Activated naive CD4-positive, alpha-beta T cell treated with anti-CD3 and anti-CD28 coated beads, Interleukin-2, amount 10 ng/mL, durations not matched to agents 7 days and 5 days (primary cell): ENCODE data around the gene CFAP43.
"Not testable (repeated sequence)": the region's sequence is repeated elsewhere in the genome, so short reads cannot be mapped to it uniquely, and the experiment has no call there.

ENCODE experiments used
- CTCF ChIA-PET: fragments of 350-600 bp; sonication (Branson Sonifier 250); formaldehyde crosslinking; loops from one replicate; lab custom pipeline; 2021; ENCODE audit warnings: antibody characterized with exemption; lab: Charles Lee
- DNase-seq: peaks from one replicate; pipeline ENCODE4 v3.0.0-alpha.2; 2020
- H3K27ac Mint-ChIP-seq: one replicate; pipeline ENCODE4 v1.8.0; 2021; ENCODE audit warnings: mild to moderate bottlenecking, moderate library complexity, mixed read lengths
- H3K27me3 Mint-ChIP-seq: one replicate; pipeline ENCODE4 v1.8.0; 2021; ENCODE audit warnings: mild to moderate bottlenecking, mixed read lengths
- H3K36me3 Mint-ChIP-seq: one replicate; pipeline ENCODE4 v1.8.0; 2021; ENCODE audit warnings: mixed read lengths
- H3K4me1 Mint-ChIP-seq: one replicate; pipeline ENCODE4 v1.8.0; 2021; ENCODE audit warnings: mixed read lengths
- H3K4me3 Mint-ChIP-seq: one replicate; pipeline ENCODE4 v1.8.0; 2021; ENCODE audit warnings: mild to moderate bottlenecking, moderate library complexity, mixed read lengths
- H3K9me3 Mint-ChIP-seq: one replicate; pipeline ENCODE4 v1.8.0; 2021; ENCODE audit warnings: mixed read lengths

Gene CFAP43

GRCh38 chr10:104252368-104252767, 20.2 kb upstream of the CFAP43 start:
- H3K27ac Mint-ChIP-seq, result no peak overlapping the region
- H3K9me3 Mint-ChIP-seq, result peaks cover 2% of the 10 kb centered on the region
- H3K27me3 Mint-ChIP-seq, result peaks cover 28% of the 10 kb centered on the region
- peaks cover 37% of the 10 kb centered on the region for H3K4me1 Mint-ChIP-seq
- H3K36me3 Mint-ChIP-seq, result peaks cover 12% of the 10 kb centered on the region
- no peak overlapping the region for H3K4me3 Mint-ChIP-seq
- no peak for DNase-seq
- CTCF ChIA-PET, result no interaction called here

GRCh38 chr10:104251443-104251842, 19.3 kb upstream of the CFAP43 start:
- H3K9me3 Mint-ChIP-seq, result peaks cover 10% of the 10 kb centered on the region
- CTCF ChIA-PET, result no interaction called here

GRCh38 chr10:104250371-104250770, 18.2 kb upstream of the CFAP43 start:
- H3K4me3 Mint-ChIP-seq, result no peak overlapping the region
- H3K4me1 Mint-ChIP-seq, result peaks cover 33% of the 10 kb centered on the region
- H3K27me3 Mint-ChIP-seq, result peaks cover 28% of the 10 kb centered on the region
- H3K36me3 Mint-ChIP-seq, result peaks cover 2% of the 10 kb centered on the region
- peaks cover 14% of the 10 kb centered on the region for H3K9me3 Mint-ChIP-seq
- CTCF ChIA-PET, result interaction anchor here (1.2 kb wide), 1 partner anchor 23 kb away, joined by 3 read pairs; no protein-coding TSS in a partner anchor
- peak overlapping the region; percentile 21 for H3K27ac Mint-ChIP-seq
- no peak for DNase-seq

More at GRCh38 chr10:104251443-104251842, 19.3 kb upstream of the CFAP43 start:
- H3K4me1 Mint-ChIP-seq, result peaks cover 38% of the 10 kb centered on the region
- peaks cover 8% of the 10 kb centered on the region for H3K36me3 Mint-ChIP-seq
- H3K27me3 Mint-ChIP-seq, result peaks cover 28% of the 10 kb centered on the region
- H3K4me3 Mint-ChIP-seq, result no peak overlapping the region
- no peak for DNase-seq
- no peak overlapping the region for H3K27ac Mint-ChIP-seq

GRCh38 chr10:104248931-104249330, 16.8 kb upstream of the CFAP43 start:
- H3K9me3 Mint-ChIP-seq, result peaks cover 14% of the 10 kb centered on the region

GRCh38 chr10:104247513-104248146, 15.5 kb upstream of the CFAP43 start:
- Mint-ChIP-seq H3K27ac (peak overlapping the region; percentile 76), H3K36me3 (peaks cover 2% of the 10 kb centered on the region), H3K4me3 (no peak overlapping the region), H3K4me1 (peaks cover 19% of the 10 kb centered on the region), H3K9me3 (peaks cover 14% of the 10 kb centered on the region), H3K27me3 (peaks cover 42% of the 10 kb centered on the region)
- DNase-seq, result no peak
- CTCF ChIA-PET, result interaction anchor here (1.2 kb wide), 1 partner anchor 26 kb away, joined by 3 read pairs; no protein-coding TSS in a partner anchor

More at GRCh38 chr10:104248931-104249330, 16.8 kb upstream of the CFAP43 start:
- H3K27ac Mint-ChIP-seq, H3K36me3 Mint-ChIP-seq, CTCF ChIA-PET, H3K4me3 Mint-ChIP-seq, DNase-seq: not testable (repeated sequence)
- Mint-ChIP-seq H3K27me3 (peaks cover 30% of the 10 kb centered on the region), H3K4me1 (peaks cover 26% of the 10 kb centered on the region)

- no peak for DNase-seq
- Mint-ChIP-seq H3K27me3 (peaks cover 42% of the 10 kb centered on the region), H3K4me3 (no peak overlapping the region), H3K4me1 (peaks cover 19% of the 10 kb centered on the region), H3K27ac (peak overlapping the region; percentile 76), H3K9me3 (peaks cover 14% of the 10 kb centered on the region), H3K36me3 (peaks cover 2% of the 10 kb centered on the region)
- CTCF ChIA-PET, result interaction anchor here (1.2 kb wide), 1 partner anchor 27 kb away, joined by 3 read pairs; no protein-coding TSS in a partner anchor
These were observed 14.8 kb upstream of the CFAP43 start for GRCh38 chr10:104246976-104247375.

GRCh38 chr10:104245066-104245632, 13.0 kb upstream of the CFAP43 start:
- Mint-ChIP-seq H3K4me1 (peaks cover 19% of the 10 kb centered on the region), H3K27me3 (peaks cover 37% of the 10 kb centered on the region), H3K9me3 (peaks cover 14% of the 10 kb centered on the region), H3K4me3 (no peak overlapping the region), H3K36me3 (peaks cover 2% of the 10 kb centered on the region), H3K27ac (no peak overlapping the region)
- CTCF ChIA-PET, result interaction anchor here (0.8 to 1.4 kb wide), 2 partner anchors 9 to 29 kb away, joined by 3 to 4 read pairs; partner anchors contain the start of gene GSTO1
- DNase-seq, result no peak

GRCh38 chr10:104243512-104243911, 11.3 kb upstream of the CFAP43 start:
- CTCF ChIA-PET, result no interaction called here
- Mint-ChIP-seq H3K27me3 (peaks cover 35% of the 10 kb centered on the region), H3K27ac (no peak overlapping the region), H3K4me3 (no peak overlapping the region), H3K9me3 (peaks cover 14% of the 10 kb centered on the region), H3K4me1 (peaks cover 19% of the 10 kb centered on the region), H3K36me3 (peaks cover 2% of the 10 kb centered on the region)
- no peak for DNase-seq

- H3K36me3 Mint-ChIP-seq, H3K4me3 Mint-ChIP-seq, H3K27ac Mint-ChIP-seq, DNase-seq, CTCF ChIA-PET: not testable (repeated sequence)
- H3K27me3 Mint-ChIP-seq, result peaks cover 38% of the 10 kb centered on the region
- H3K9me3 Mint-ChIP-seq, result peaks cover 14% of the 10 kb centered on the region
- H3K4me1 Mint-ChIP-seq, result peaks cover 19% of the 10 kb centered on the region
These were observed 10.8 kb upstream of the CFAP43 start for GRCh38 chr10:104243009-104243408.

- Mint-ChIP-seq H3K9me3 (peaks cover 14% of the 10 kb centered on the region), H3K36me3 (peaks cover 2% of the 10 kb centered on the region), H3K4me3 (no peak overlapping the region), H3K27me3 (peaks cover 43% of the 10 kb centered on the region), H3K27ac (no peak overlapping the region), H3K4me1 (peaks cover 16% of the 10 kb centered on the region)
- DNase-seq, result no peak
- CTCF ChIA-PET, result interaction anchor here (1.6 kb wide), 1 partner anchor 32 kb away, joined by 3 read pairs; no protein-coding TSS in a partner anchor
These were observed 10.4 kb upstream of the CFAP43 start for GRCh38 chr10:104242545-104242944.

GRCh38 chr10:104240078-104240477, 7.9 kb upstream of the CFAP43 start:
- peaks cover 56% of the 10 kb centered on the region for H3K27me3 Mint-ChIP-seq
- CTCF ChIA-PET, result no interaction called here

GRCh38 chr10:104235801-104236200, 3.6 kb upstream of the CFAP43 start:
- H3K27me3 Mint-ChIP-seq, result peaks cover 59% of the 10 kb centered on the region
- DNase-seq, result no peak
- peaks cover 19% of the 10 kb centered on the region for H3K4me1 Mint-ChIP-seq
- H3K4me3 Mint-ChIP-seq, result no peak overlapping the region
- H3K36me3 Mint-ChIP-seq, result no peaks in the 10 kb centered on the region
- peaks cover 10% of the 10 kb centered on the region for H3K9me3 Mint-ChIP-seq
- H3K27ac Mint-ChIP-seq, result no peak overlapping the region
- CTCF ChIA-PET, result interaction anchor here (0.6 kb wide), 1 partner anchor 38 kb away, joined by 3 read pairs; no protein-coding TSS in a partner anchor

More at GRCh38 chr10:104240078-104240477, 7.9 kb upstream of the CFAP43 start:
- no peak overlapping the region for H3K4me3 Mint-ChIP-seq
- H3K9me3 Mint-ChIP-seq, result peaks cover 6% of the 10 kb centered on the region
- no peak overlapping the region for H3K27ac Mint-ChIP-seq
- H3K4me1 Mint-ChIP-seq, result no peaks in the 10 kb centered on the region
- no peaks in the 10 kb centered on the region for H3K36me3 Mint-ChIP-seq
- no peak for DNase-seq

GRCh38 chr10:104234934-104235333, 2.8 kb upstream of the CFAP43 start:
- peaks cover 10% of the 10 kb centered on the region for H3K9me3 Mint-ChIP-seq
- H3K4me1 Mint-ChIP-seq, result peaks cover 19% of the 10 kb centered on the region
- peaks cover 57% of the 10 kb centered on the region for H3K27me3 Mint-ChIP-seq
- no peak for DNase-seq
- no peak overlapping the region for H3K4me3 Mint-ChIP-seq
- CTCF ChIA-PET, result no interaction called here
- no peak overlapping the region for H3K27ac Mint-ChIP-seq
- no peaks in the 10 kb centered on the region for H3K36me3 Mint-ChIP-seq

GRCh38 chr10:104233817-104234216, 1.7 kb upstream of the CFAP43 start:
- peaks cover 10% of the 10 kb centered on the region for H3K9me3 Mint-ChIP-seq
- H3K27me3 Mint-ChIP-seq, result peaks cover 55% of the 10 kb centered on the region
- H3K4me3 Mint-ChIP-seq, result peak overlapping the region; percentile 66
- peaks cover 19% of the 10 kb centered on the region for H3K4me1 Mint-ChIP-seq
- CTCF ChIA-PET, result interaction anchor here (0.6 kb wide), 1 partner anchor 108 kb away, joined by 3 read pairs; no protein-coding TSS in a partner anchor
- H3K27ac Mint-ChIP-seq, result no peak overlapping the region
- no peaks in the 10 kb centered on the region for H3K36me3 Mint-ChIP-seq
- DNase-seq, result no peak
